ENCODE data around the gene FXYD6.

DNA sequence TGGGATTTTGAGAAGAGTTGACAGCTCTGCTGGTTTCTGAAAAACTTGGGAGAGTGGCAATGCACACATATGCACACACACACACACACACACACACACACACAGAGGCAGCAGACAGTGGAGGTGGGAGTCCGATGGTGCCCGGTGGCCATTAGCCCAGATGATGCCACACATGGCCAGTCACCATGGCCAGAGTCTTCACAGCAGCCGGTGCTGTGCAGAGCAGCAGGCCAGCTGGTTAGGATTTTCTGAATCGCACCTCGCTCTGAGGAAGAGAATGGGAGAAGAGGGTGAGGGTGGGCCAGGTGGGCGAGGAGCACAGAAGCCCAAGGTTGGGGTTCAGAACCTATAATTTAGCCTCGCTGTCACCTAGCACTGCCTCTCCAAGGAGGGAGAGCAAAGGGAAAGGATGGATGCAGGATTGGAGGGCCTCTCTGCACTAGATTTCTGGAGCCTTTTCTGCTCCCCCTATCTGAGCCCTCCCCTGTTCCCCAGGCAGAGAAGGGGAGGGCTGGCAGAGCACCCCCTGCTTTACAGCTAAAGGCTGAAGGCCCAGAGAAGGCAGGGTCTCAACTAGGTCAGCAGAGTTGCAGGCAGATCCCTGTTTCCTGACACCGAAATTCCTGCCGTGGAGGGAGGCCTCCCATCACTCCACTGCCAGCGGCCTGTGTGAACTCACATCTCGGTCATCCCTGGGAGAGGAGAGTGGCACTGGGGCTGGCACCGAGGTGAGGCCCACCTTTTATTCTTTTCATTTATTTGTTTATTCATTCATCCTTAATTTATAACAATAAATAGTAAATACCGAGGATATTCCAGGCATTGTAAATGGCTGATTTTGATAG is 25.8 kb upstream of the FXYD6 start:
- TF ChIP-seq, protein P1, sequence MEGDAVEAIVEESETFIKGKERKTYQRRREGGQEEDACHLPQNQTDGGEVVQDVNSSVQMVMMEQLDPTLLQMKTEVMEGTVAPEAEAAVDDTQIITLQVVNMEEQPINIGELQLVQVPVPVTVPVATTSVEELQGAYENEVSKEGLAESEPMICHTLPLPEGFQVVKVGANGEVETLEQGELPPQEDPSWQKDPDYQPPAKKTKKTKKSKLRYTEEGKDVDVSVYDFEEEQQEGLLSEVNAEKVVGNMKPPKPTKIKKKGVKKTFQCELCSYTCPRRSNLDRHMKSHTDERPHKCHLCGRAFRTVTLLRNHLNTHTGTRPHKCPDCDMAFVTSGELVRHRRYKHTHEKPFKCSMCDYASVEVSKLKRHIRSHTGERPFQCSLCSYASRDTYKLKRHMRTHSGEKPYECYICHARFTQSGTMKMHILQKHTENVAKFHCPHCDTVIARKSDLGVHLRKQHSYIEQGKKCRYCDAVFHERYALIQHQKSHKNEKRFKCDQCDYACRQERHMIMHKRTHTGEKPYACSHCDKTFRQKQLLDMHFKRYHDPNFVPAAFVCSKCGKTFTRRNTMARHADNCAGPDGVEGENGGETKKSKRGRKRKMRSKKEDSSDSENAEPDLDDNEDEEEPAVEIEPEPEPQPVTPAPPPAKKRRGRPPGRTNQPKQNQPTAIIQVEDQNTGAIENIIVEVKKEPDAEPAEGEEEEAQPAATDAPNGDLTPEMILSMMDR (IDR thresholded peaks at IDR 0.05; ENCODE audit: low read depth, low read length): no peak
- TF ChIP-seq POLR2A (IDR thresholded peaks at IDR 0.05; ENCODE audit: extremely low read depth, insufficient read length) (no peak), MYC (IDR thresholded peaks at IDR 0.05; ENCODE audit: low read depth, low read length) (no peak)
- TF ChIP-seq, protein P2, sequence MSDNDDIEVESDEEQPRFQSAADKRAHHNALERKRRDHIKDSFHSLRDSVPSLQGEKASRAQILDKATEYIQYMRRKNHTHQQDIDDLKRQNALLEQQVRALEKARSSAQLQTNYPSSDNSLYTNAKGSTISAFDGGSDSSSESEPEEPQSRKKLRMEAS (IDR thresholded peaks at IDR 0.05; ENCODE audit: low read depth, low read length): no peak

All from NB4 (cell line).